ENCODE data around the gene SFMBT2. TPM values are rescaled to one million over a fixed set of nuclear protein-coding genes. Genes with fewer than 3 reads are reported as not detected.

SFMBT2 gene
- total and polyA plus RNA-seq, 2 of the 13 experiments (the other 11 are each of a cell fraction or from before 2014, with no cell fraction given) = 0.01 to 0.02 TPM

- BruUV-seq (replicated peaks) = no TSS peak
- CTCF ChIA-PET (ENCODE audit: low intra/inter-chr PET ratio, low total read pairs) = no interaction called here
Measured at GRCh38 chr10:7439696-7440095, 28.9 kb upstream of the SFMBT2 start.

More at GRCh38 chr10:7439696-7440095, 28.9 kb upstream of the SFMBT2 start:
- H3K9ac ChIP-seq (ENCODE audit: insufficient read depth, low read depth, low read length) = no peak overlapping the region
- peaks cover 1 to 33% of the 10 kb centered on the region in 2 experiments; a peak in 4 of 5 replicates for H3K27me3 ChIP-seq (ENCODE audit: control insufficient read depth in 1 of 2, insufficient read depth in 2 of 2, low read length in 2 of 2)
- H3K27ac ChIP-seq (ENCODE audit: extremely low read length, insufficient read depth, low read length) = no peak overlapping the region
- no peak for TF ChIP-seq RXRB (CRISPR knock-in tag; IDR thresholded peaks at IDR 0.05; ENCODE audit: borderline replicate concordance)
- TF ChIP-seq PLRG1 (conservative IDR thresholded peaks at IDR 0.05) = no peak
- no peak for TF ChIP-seq ZKSCAN8 (CRISPR knock-in tag; IDR thresholded peaks at IDR 0.05; ENCODE audit: borderline replicate concordance)
- no peak for TF ChIP-seq ZNF75D (CRISPR knock-in tag; IDR thresholded peaks at IDR 0.05; ENCODE audit: borderline replicate concordance)
- TF ChIP-seq MYPOP (CRISPR knock-in tag; IDR thresholded peaks at IDR 0.05) = no peak
- TF ChIP-seq PBX3 (CRISPR knock-in tag; IDR thresholded peaks at IDR 0.05; ENCODE audit: borderline replicate concordance) = no peak
- TF ChIP-seq ZNF260 (CRISPR knock-in tag; IDR thresholded peaks at IDR 0.05; ENCODE audit: borderline replicate concordance, low read depth) = no peak
- no peak for TF ChIP-seq ESRRA (CRISPR knock-in tag; IDR thresholded peaks at IDR 0.05; ENCODE audit: low read depth)
- TF ChIP-seq ZNF101 (CRISPR knock-in tag; IDR thresholded peaks at IDR 0.05; ENCODE audit: borderline replicate concordance, low read depth) = no peak
- no peak for TF ChIP-seq HMG20A (CRISPR knock-in tag; IDR thresholded peaks at IDR 0.05; ENCODE audit: borderline replicate concordance)
- no peak for TF ChIP-seq ZNF703 (CRISPR knock-in tag; IDR thresholded peaks at IDR 0.05; ENCODE audit: borderline replicate concordance)
- TF ChIP-seq NCOA1 (CRISPR knock-in tag; IDR thresholded peaks at IDR 0.05) = no peak
- no peaks in the 10 kb centered on the region for H3K4me1 ChIP-seq (ENCODE audit: insufficient read depth, low read length)
- FAIRE-seq (no peak), DNase-seq (ENCODE audit: low spot score) (no peak), ATAC-seq (no peak)
- no peaks in the 10 kb centered on the region for H3K36me3 ChIP-seq (replicated peaks in 1 of 2; ENCODE audit: control insufficient read depth in 1 of 2, insufficient read depth in 2 of 2, low read length in 2 of 2)
- H3K4me2 ChIP-seq (ENCODE audit: low read depth, low read length) = no peak overlapping the region
- no peak overlapping the region for H2AFZ ChIP-seq (ENCODE audit: low read length)
- no peak overlapping the region for H3K4me3 ChIP-seq (replicated peaks in 1 of 3; ENCODE audit: insufficient read depth in 1 of 3, low read depth in 2 of 3, low read length in 3 of 3)
- H3K79me2 ChIP-seq (ENCODE audit: insufficient read depth, low read length) = no peaks in the 10 kb centered on the region
- H4K20me1 ChIP-seq (ENCODE audit: insufficient read depth, low read length) = no peaks in the 10 kb centered on the region
- WGBS (ENCODE audit: low lambda C conversion rate) = 19% methylated on average over 7 of the region's 7 CpGs
- no peaks in the 10 kb centered on the region for H3K9me3 ChIP-seq (ENCODE audit: low read length)
- in situ Hi-C loops (cut with HindIII; ENCODE audit: extremely low pct_ligation_motif_present, low pct_unique_long_range_greater_than_20kb) = no loop called here
- intact Hi-C loops (cut with micrococcal nuclease; ENCODE audit: unreplicated experiment) = no loop called here
- POLR2A ChIA-PET = no interaction called here

Measured in HepG2 (cell line).